Measurements from ENCODE around the gene OGDHL. TPM values are rescaled to one million over a fixed set of nuclear protein-coding genes. Genes with fewer than 3 reads are reported as not detected.
"Not testable (repeated sequence)": the region's sequence is repeated elsewhere in the genome, so short reads cannot be mapped to it uniquely, and the experiment has no call there.

Gene OGDHL
- total RNA-seq, 1 donor from 2014 or later, result 4.1 TPM

DNA sequence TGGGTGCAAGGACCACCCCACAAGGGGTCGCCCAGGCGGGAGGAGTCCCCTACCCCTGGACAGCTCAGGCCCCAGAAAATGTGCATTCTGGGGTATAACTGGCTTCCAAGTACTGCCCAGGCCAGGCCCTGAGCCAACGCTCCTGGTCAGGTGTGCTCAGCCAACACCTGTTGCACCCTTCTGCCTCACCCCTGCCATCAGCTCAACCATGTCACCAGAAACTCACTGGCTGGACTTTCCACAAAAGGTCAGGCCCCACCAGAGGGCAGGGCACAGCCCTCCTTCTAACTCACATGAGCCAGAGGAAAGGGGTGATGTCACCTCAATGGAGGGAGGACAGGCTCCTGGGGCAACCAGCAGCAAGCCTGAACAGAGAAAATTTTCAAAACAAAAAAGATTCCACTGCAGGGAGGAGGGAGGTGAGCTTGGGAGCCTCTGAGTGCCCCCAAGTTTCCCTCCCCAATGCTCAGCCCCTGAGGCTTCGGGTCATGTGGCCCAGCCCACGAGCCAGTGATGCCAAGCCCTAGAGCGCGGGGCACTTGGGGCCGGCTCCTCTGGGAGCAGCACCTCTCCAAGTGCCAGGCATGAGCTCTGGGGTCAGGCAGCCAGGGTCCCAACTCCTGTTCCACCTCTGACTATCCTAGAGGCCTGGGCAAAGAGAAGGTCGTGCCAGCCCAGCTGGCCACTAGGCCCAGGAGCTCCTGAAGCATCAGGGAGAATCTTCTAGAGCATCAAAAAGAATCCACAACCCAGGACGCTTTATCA lies 2.2 kb downstream of the OGDHL start:
- DNase-seq (no peak), ATAC-seq (no peak)
- intact Hi-C loops (cut with micrococcal nuclease), result no loop called here

- ATAC-seq, result no peak
- intact Hi-C loops (cut with micrococcal nuclease), result no loop called here
- DNase-seq, result no peak
Measured at GRCh38 chr10:49758249-49758930, 3.7 kb downstream of the OGDHL start.

- DNase-seq (no peak), ATAC-seq (no peak)
- intact Hi-C loops (cut with micrococcal nuclease), result no loop called here
Measured at GRCh38 chr10:49756641-49757040, 5.5 kb downstream of the OGDHL start.

DNA sequence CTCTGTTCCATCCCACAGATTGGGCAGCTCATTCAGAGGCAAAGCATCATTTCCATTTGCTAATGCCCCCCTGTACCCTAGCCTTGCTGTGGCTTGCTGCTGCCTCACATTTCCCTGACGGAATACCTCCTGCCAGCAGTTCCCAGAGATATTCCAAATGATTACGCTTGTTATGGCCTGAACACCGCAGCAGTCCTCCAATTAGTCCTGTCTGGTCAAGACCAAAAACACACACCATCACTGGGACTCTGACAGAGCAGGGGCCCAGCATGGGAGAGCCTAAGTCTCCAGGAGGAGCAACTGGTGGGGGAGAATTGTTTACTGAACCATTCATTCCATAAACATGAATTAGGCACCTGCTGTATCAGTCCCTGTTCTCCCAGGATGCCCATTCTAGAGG lies 6.1 kb downstream of the OGDHL start:
- DNase-seq, result no peak

GRCh38 chr10:49754951-49755350 lies 7.2 kb downstream of the OGDHL start:
- intact Hi-C loops (cut with micrococcal nuclease); ATAC-seq; DNase-seq: not testable (repeated sequence)

More for the DNA sequence above, 6.1 kb downstream of the OGDHL start:
- ATAC-seq, result no peak
- intact Hi-C loops (cut with micrococcal nuclease), result no loop called here

DNA sequence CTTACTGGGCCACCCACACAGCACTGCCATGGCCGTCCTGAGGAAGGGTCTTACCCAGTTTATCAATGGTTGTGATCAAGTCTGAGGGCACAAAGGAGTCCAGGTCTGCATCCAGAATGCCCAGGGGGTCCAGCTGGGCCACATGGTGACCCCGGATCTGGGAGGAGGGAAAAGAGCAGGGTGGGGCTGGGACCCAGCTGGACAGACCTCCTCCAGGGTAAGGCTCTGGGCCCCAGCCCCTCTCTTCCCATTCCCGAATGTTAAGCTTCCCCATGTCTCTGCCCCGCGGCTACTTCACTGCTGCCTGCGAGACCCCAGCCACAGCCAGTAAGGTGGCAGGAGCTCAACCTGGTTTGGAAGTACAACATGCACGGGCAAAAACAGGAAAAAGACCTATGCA lies 9.5 kb downstream of the OGDHL start:
- intact Hi-C loops (cut with micrococcal nuclease), result no loop called here
- DNase-seq (no peak), ATAC-seq (no peak)

- intact Hi-C loops (cut with micrococcal nuclease), result no loop called here
- ATAC-seq (no peak), DNase-seq (no peak)
Measured at GRCh38 chr10:49751636-49752510, 10.2 kb downstream of the OGDHL start.

- no peak for DNase-seq
- intact Hi-C loops (cut with micrococcal nuclease), result no loop called here
- no peak for ATAC-seq
Measured at GRCh38 chr10:49751216-49751615, 10.9 kb downstream of the OGDHL start.

DNA sequence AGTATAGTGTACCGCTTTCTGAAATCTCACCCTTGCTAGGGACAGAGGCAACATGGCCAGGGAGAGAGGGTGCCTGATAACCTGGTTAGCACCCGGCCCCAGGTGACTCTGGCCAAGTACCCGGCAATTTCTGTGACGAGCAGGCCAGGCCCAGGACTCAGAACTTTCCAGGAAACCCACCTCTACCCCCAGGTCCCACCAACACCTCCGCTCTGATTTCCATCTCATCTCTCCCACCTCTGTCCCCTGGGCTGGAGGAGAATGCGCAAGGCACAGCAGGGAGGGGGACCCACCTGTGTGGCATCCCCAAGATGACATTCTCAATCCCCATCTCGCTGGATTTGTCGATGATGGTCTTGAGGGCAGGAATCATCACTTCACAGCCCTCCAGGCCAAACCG lies 11.6 kb downstream of the OGDHL start:
- ATAC-seq (no peak), DNase-seq (no peak)
- intact Hi-C loops (cut with micrococcal nuclease), result no loop called here

- intact Hi-C loops (cut with micrococcal nuclease), result no loop called here
- DNase-seq (no peak), ATAC-seq (no peak)
Measured at GRCh38 chr10:49749556-49750491, 12.3 kb downstream of the OGDHL start.

DNA sequence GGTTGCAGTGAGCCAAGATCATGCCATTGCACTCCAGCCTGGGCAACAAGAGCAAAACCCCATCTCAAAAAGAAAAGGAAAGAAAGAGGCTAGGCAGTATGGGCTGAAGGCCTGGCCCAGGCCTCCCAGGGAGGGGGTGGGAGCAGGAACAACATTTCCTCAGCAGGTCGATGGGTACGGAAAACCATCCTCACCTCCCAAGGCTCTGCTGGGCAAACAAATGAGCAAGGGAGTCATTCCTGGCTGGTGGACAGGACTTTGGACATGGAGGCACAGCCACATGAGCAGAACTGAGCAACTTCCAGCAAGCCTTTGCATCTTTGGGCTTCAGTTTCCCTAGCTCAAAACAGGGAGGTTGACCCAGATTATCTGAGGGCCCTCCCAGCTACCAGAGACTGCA lies 13.0 kb downstream of the OGDHL start:
- intact Hi-C loops (cut with micrococcal nuclease), result no loop called here
- DNase-seq (no peak), ATAC-seq (no peak)

GRCh38 chr10:49748006-49748405 lies 14.1 kb downstream of the OGDHL start:
- no peak for ATAC-seq
- intact Hi-C loops (cut with micrococcal nuclease), result no loop called here
- no peak for DNase-seq

DNA sequence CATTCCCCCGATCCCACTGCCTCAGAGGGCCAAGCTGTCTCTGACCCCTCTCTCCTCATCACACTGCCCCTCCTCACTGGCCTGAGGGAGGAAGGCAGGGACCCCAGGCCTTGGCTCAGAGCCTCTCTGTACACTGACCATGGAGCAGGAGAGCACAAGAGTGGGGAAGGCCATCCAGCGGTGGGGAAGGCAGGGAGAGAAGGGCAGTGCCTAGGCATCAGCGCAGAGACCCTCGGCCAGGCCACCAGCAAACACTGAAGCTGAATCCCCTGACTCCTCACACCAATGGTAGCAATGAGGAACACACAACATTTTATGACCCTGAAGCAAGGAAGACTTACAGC lies 14.8 kb downstream of the OGDHL start:
- intact Hi-C loops (cut with micrococcal nuclease), result no loop called here

GRCh38 chr10:49746626-49747302 lies 15.4 kb downstream of the OGDHL start:
- DNase-seq, result no peak
- ATAC-seq, result no peak
- intact Hi-C loops (cut with micrococcal nuclease), result no loop called here

More for the DNA sequence above, 14.8 kb downstream of the OGDHL start:
- no peak for ATAC-seq
- no peak for DNase-seq

DNA sequence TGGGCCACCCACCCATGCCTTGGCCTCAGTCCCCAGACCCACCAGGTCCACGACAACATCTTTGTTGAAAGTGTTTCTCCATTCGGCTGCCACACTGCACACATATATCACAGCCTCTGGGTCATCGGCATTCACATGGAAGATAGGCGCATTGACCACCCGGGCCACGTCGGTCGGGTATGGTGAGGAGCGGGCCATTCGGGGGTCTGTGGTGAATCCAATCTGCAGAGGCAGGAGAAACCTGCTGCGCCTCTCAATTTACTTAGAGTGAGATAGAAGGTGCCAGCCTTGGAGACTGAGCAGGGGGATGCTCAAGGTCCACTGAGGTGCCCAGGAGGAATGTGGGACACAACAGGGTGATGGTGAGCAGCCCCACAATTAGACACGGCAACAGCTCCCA lies 16.4 kb downstream of the OGDHL start:
- no peak for DNase-seq

GRCh38 chr10:49744924-49745605 lies 17.1 kb downstream of the OGDHL start:
- DNase-seq (no peak), ATAC-seq (no peak)
- intact Hi-C loops (cut with micrococcal nuclease), result no loop called here

More for the DNA sequence above, 16.4 kb downstream of the OGDHL start:
- intact Hi-C loops (cut with micrococcal nuclease), result no loop called here
- ATAC-seq, result no peak

- no peak for ATAC-seq
- DNase-seq, result no peak
- intact Hi-C loops (cut with micrococcal nuclease), result no loop called here
Measured at GRCh38 chr10:49744091-49744685, 17.9 kb downstream of the OGDHL start.

Data from left ventricle myocardium superior (tissue), 1 donor.